IMR-90 (cell line): ENCODE data around the gene NPAS3. TPM values are rescaled to one million over a fixed set of nuclear protein-coding genes. Genes with fewer than 3 reads are reported as not detected.

ENCODE experiments used
- ATAC-seq: fragments of 200-7000 bp; cut with Tn5 transposase; 2 replicates; pipeline ENCODE4 v1.9.1; 2020; ENCODE audit warnings: low read depth, mild to moderate bottlenecking, moderate library complexity
- BruUV-seq: library from RNA; stranded (reverse); fragments of 400-500 nt; replicated peaks from 2 replicates; lab custom pipeline; 2021; lab: Mats Ljungman, UMichigan
- CTCF ChIA-PET: fragments of 300-600 bp; formaldehyde crosslinking; extraction: SDS; loops from one replicate; lab custom pipeline; 2021; ENCODE audit warnings: antibody characterized with exemption; lab: Yijun Ruan, JAX
- POLR2A ChIA-PET: fragments of 300-600 bp; sonication (Branson Sonifier 250); formaldehyde crosslinking; loops from one replicate; lab custom pipeline; 2022; ENCODE audit warnings: antibody characterized with exemption; ENCODE audit not compliant: unreplicated experiment; lab: Charles Lee
- DNase-seq: peaks from one replicate; pipeline ENCODE4 v3.0.0; 2013
- H2AFZ ChIP-seq: replicated peaks from 2 replicates; pipeline ENCODE3; 2013; ENCODE audit warnings: low read length, mild to moderate bottlenecking; ENCODE audit not compliant: poor library complexity
- H2AK5ac ChIP-seq: 2 replicates; pipeline ENCODE4 v1.6.1; 2013; ENCODE audit warnings: low read depth, low read length, inconsistent platforms
- H2AK9ac ChIP-seq: replicated peaks from 2 replicates; pipeline ENCODE3; 2013; ENCODE audit warnings: mild to moderate bottlenecking, low read depth, low read length, moderate library complexity; ENCODE audit not compliant: poor library complexity
- H2BK120ac ChIP-seq: 2 replicates; pipeline ENCODE4 v1.6.1; 2013; ENCODE audit warnings: low read depth, low read length, inconsistent platforms
- H2BK15ac ChIP-seq: 3 replicates; pipeline ENCODE4 v1.6.1; 2013; ENCODE audit warnings: low read depth, low read length, inconsistent platforms
- H2BK20ac ChIP-seq: 2 replicates; pipeline ENCODE4 v1.6.1; 2013; ENCODE audit warnings: low read depth, mild to moderate bottlenecking, inconsistent platforms, low read length, moderate library complexity
- H2BK5ac ChIP-seq: 2 replicates; pipeline ENCODE4 v1.6.1; 2013; ENCODE audit warnings: mild to moderate bottlenecking, low read depth, low read length, inconsistent platforms; ENCODE audit not compliant: poor library complexity, severe bottlenecking
- H3K14ac ChIP-seq: replicated peaks from 2 replicates; pipeline ENCODE4 v1.6.1; 2013; ENCODE audit warnings: low read depth, low read length, inconsistent platforms
- H3K18ac ChIP-seq: 2 replicates; pipeline ENCODE4 v1.6.1; 2013; ENCODE audit warnings: low read depth, low read length, control low read depth
- H3K23ac ChIP-seq: 2 replicates; pipeline ENCODE4 v1.6.1; 2013; ENCODE audit warnings: low read depth, low read length, inconsistent platforms
- H3K27ac ChIP-seq: 2 replicates; pipeline ENCODE4 v1.5.1; 2013; ENCODE audit warnings: mild to moderate bottlenecking, control low read depth, low read length; ENCODE audit not compliant: insufficient read depth
- H3K27me3 ChIP-seq: 2 replicates; pipeline ENCODE4 v1.6.1; 2013; ENCODE audit warnings: low read length; ENCODE audit not compliant: control insufficient read depth, insufficient read depth
- H3K36me3 ChIP-seq: 2 replicates; pipeline ENCODE4 v1.6.1; 2013; ENCODE audit warnings: low read length, mixed read lengths; ENCODE audit not compliant: control insufficient read depth, insufficient read depth
- H3K4ac ChIP-seq: 2 replicates; pipeline ENCODE4 v1.6.1; 2013; ENCODE audit warnings: low read depth, low read length, inconsistent platforms
- H3K4me1 ChIP-seq: 2 replicates; pipeline ENCODE4 v1.6.1; 2013; ENCODE audit warnings: low read length, mixed read lengths; ENCODE audit not compliant: control insufficient read depth, insufficient read depth
- H3K4me2 ChIP-seq: 2 replicates; pipeline ENCODE4 v1.6.1; 2013; ENCODE audit warnings: low read depth, mild to moderate bottlenecking, control low read depth, low read length, moderate library complexity
- H3K4me3 ChIP-seq: 2 replicates; pipeline ENCODE4 v1.5.1; 2013; ENCODE audit warnings: low read depth, mild to moderate bottlenecking, control low read depth, low read length, moderate library complexity; ENCODE audit not compliant: insufficient read depth
- H3K56ac ChIP-seq: 2 replicates; pipeline ENCODE4 v1.6.1; 2013; ENCODE audit warnings: low read length, inconsistent platforms; ENCODE audit not compliant: insufficient read depth; ENCODE audit errors: extremely low read depth
- H3K79me1 ChIP-seq, 2 experiments: 2 replicates each; pipeline ENCODE4 v1.6.1; 2013; ENCODE audit warnings: low read length in 2 of 2, inconsistent platforms in 1 of 2, low read depth in 1 of 2
- H3K9ac ChIP-seq: 2 replicates; pipeline ENCODE4 v1.6.1; 2013; ENCODE audit warnings: low read depth, low read length, control low read depth
- H3K9me1 ChIP-seq: 2 replicates; pipeline ENCODE4 v1.6.1; 2013; ENCODE audit warnings: low read length, inconsistent platforms; ENCODE audit not compliant: insufficient read depth
- H3K9me3 ChIP-seq: 2 replicates; pipeline ENCODE4 v1.6.1; 2013; ENCODE audit warnings: low read length; ENCODE audit not compliant: control insufficient read depth, insufficient read depth
- H4K20me1 ChIP-seq: 2 replicates; pipeline ENCODE4 v1.6.1; 2013; ENCODE audit warnings: low read length, inconsistent platforms; ENCODE audit not compliant: insufficient read depth
- H4K5ac ChIP-seq: 2 replicates; pipeline ENCODE4 v1.6.1; 2013; ENCODE audit warnings: mild to moderate bottlenecking, low read depth, low read length, control low read depth
- H4K8ac ChIP-seq, 2 experiments: 2 replicates each; pipeline ENCODE4 v1.6.1; 2013; ENCODE audit warnings: low read depth in 2 of 2, low read length in 2 of 2, control low read depth in 1 of 2, inconsistent platforms in 1 of 2
- H4K91ac ChIP-seq: 2 replicates; pipeline ENCODE4 v1.6.1; 2013; ENCODE audit warnings: low read depth, low read length, inconsistent platforms; ENCODE audit not compliant: insufficient read depth
- BHLHE40 ChIP-seq: fragments of 150-350 bp; IDR thresholded peaks from 2 replicates; pipeline ENCODE4 v1.6.1; 2016; ENCODE audit warnings: mild to moderate bottlenecking, low read depth, low read length
- CEBPB ChIP-seq: IDR thresholded peaks from 2 replicates; pipeline ENCODE4 v1.6.1; 2012; ENCODE audit warnings: low read depth, low read length, improper control_type of control experiment
- CHD1 ChIP-seq: IDR thresholded peaks from 2 replicates; pipeline ENCODE4 v1.6.1; 2012; ENCODE audit warnings: low read depth, low read length, improper control_type of control experiment
- FOS ChIP-seq: fragments of 150-350 bp; IDR thresholded peaks from 2 replicates; pipeline ENCODE4 v1.6.1; 2016; ENCODE audit warnings: low read depth, low read length
- MAFK ChIP-seq: IDR thresholded peaks from 2 replicates; pipeline ENCODE4 v1.6.1; 2012; ENCODE audit warnings: low read depth, low read length, improper control_type of control experiment
- MAZ ChIP-seq: IDR thresholded peaks from 2 replicates; pipeline ENCODE4 v1.6.1; 2012; ENCODE audit warnings: low read depth, mild to moderate bottlenecking, low read length, improper control_type of control experiment, moderate library complexity, borderline replicate concordance
- MXI1 ChIP-seq: IDR thresholded peaks from 2 replicates; pipeline ENCODE4 v1.6.1; 2012; ENCODE audit warnings: low read depth, mild to moderate bottlenecking, low read length, moderate library complexity, borderline replicate concordance
- NFE2L2 ChIP-seq: fragments of 150-350 bp; IDR thresholded peaks from 2 replicates; pipeline ENCODE4 v1.6.1; 2016; ENCODE audit warnings: low read depth, mild to moderate bottlenecking, low read length
- POLR2A ChIP-seq: IDR thresholded peaks from 2 replicates; pipeline ENCODE4 v1.6.1; 2012; ENCODE audit warnings: mild to moderate bottlenecking, low read depth, low read length
- RAD21 ChIP-seq: IDR thresholded peaks from 2 replicates; pipeline ENCODE4 v1.6.1; 2012; ENCODE audit warnings: low read length, improper control_type of control experiment
- RCOR1 ChIP-seq: IDR thresholded peaks from 2 replicates; pipeline ENCODE4 v1.6.1; 2012; ENCODE audit warnings: mild to moderate bottlenecking, low read length, improper control_type of control experiment; ENCODE audit not compliant: insufficient replicate concordance
- RFX5 ChIP-seq: IDR thresholded peaks from 2 replicates; pipeline ENCODE4 v1.8.0; 2012; ENCODE audit warnings: low read depth, mild to moderate bottlenecking, low read length, moderate library complexity
- SMC3 ChIP-seq: fragments of 150-350 bp; IDR thresholded peaks from 2 replicates; pipeline ENCODE4 v1.6.1; 2016; ENCODE audit warnings: low read depth, mild to moderate bottlenecking, antibody characterized with exemption, low read length, moderate library complexity
- dilution Hi-C: fragments of 300-500 bp; cut with HindIII; formaldehyde crosslinking; loops from one replicate; pipeline ENCODE4 v1.14.3; 2018; ENCODE audit warnings: low sequenced_read_pairs; ENCODE audit not compliant: unreplicated experiment
- in situ Hi-C: fragments of 300-500 bp; cut with MboI; formaldehyde crosslinking; loops from 3 replicates; pipeline ENCODE4 v1.14.3; 2019; ENCODE audit warnings: low sequenced_read_pairs, inconsistent platforms, mixed read lengths
- intact Hi-C: fragments of 100-400 bp; cut with micrococcal nuclease; formaldehyde crosslinking; loops from 2 replicates; pipeline ENCODE4 v1.10.0; 2022
- polyA plus RNA-seq, 3 experiments: library from polyadenylated mRNA; depleted of rRNA; stranded (reverse); fragments of >200 nt; gene quantifications; 2 replicates each; pipeline ENCODE4 v1.2.3, GENCODE V29; 2012; ENCODE audit warnings: low replicate concordance in 1 of 3
- total RNA-seq: library from RNA; depleted of rRNA; stranded (reverse); fragments of >200 nt; gene quantifications from 2 replicates; pipeline ENCODE4 v1.2.3, GENCODE V29; 2012
- TF ChIP-seq, protein P1 (sequence below): conservative IDR thresholded peaks from 2 replicates; pipeline ENCODE4 v1.5.1; 2012; ENCODE audit warnings: mild to moderate bottlenecking, low read depth, low read length, improper control_type of control experiment
- TF ChIP-seq, protein P2 (sequence below): fragments of 150-350 bp; IDR thresholded peaks from 2 replicates; pipeline ENCODE4 v1.6.1; 2016; ENCODE audit warnings: low read depth, mild to moderate bottlenecking, low read length, moderate library complexity, borderline replicate concordance

Gene NPAS3
- total and polyA plus RNA-seq, 2 of the 4 experiments (the other 2 are of a cell fraction) = not detected

DNA sequence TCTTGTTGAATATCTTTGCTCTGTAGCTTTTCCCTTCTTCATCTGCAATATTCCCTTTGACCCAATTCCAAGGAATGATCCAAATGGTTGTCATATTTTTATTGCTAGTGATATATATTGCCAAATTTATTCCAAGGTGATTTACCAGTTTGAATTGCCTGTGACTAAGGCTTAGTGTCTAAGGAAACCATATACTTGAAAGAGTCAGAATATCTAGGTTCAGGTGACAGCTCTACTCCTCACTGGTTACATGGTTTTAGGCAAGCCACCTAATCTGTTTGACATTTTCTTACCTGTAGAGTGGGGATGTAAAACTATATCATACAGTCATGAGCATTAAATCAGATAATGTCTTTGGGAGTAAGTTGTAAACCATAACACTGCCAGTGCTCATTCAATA is 473.8 kb downstream of the NPAS3 start:
- no peak overlapping the region for H4K91ac ChIP-seq
- no peak overlapping the region for H3K14ac ChIP-seq
- no peak overlapping the region for H2AK5ac ChIP-seq
- intact Hi-C loops = no loop called here
- no peak overlapping the region for H2BK5ac ChIP-seq
- H3K36me3 ChIP-seq = no peaks in the 10 kb centered on the region
- H3K79me1 ChIP-seq = no peaks in the 10 kb centered on the region
- no TSS peak for BruUV-seq
- no peak overlapping the region for H3K9ac ChIP-seq
- POLR2A ChIA-PET = no interaction called here
- H3K9me3 ChIP-seq = no peaks in the 10 kb centered on the region
- H3K27me3 ChIP-seq = no peaks in the 10 kb centered on the region
- ATAC-seq (no peak), DNase-seq (no peak)
- H2BK15ac ChIP-seq = no peak overlapping the region
- dilution Hi-C loops = no loop called here
- TF ChIP-seq NFE2L2 = no peak
- no peak for TF ChIP-seq SMC3
- TF ChIP-seq MAFK = no peak
- no peak for TF ChIP-seq POLR2A
- TF ChIP-seq, protein P1, sequence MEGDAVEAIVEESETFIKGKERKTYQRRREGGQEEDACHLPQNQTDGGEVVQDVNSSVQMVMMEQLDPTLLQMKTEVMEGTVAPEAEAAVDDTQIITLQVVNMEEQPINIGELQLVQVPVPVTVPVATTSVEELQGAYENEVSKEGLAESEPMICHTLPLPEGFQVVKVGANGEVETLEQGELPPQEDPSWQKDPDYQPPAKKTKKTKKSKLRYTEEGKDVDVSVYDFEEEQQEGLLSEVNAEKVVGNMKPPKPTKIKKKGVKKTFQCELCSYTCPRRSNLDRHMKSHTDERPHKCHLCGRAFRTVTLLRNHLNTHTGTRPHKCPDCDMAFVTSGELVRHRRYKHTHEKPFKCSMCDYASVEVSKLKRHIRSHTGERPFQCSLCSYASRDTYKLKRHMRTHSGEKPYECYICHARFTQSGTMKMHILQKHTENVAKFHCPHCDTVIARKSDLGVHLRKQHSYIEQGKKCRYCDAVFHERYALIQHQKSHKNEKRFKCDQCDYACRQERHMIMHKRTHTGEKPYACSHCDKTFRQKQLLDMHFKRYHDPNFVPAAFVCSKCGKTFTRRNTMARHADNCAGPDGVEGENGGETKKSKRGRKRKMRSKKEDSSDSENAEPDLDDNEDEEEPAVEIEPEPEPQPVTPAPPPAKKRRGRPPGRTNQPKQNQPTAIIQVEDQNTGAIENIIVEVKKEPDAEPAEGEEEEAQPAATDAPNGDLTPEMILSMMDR = no peak
- TF ChIP-seq MAZ = no peak
- no peak for TF ChIP-seq RCOR1
- no peak for TF ChIP-seq MXI1
- TF ChIP-seq BHLHE40 = no peak
- no peak for TF ChIP-seq FOS
- TF ChIP-seq, protein P2, sequence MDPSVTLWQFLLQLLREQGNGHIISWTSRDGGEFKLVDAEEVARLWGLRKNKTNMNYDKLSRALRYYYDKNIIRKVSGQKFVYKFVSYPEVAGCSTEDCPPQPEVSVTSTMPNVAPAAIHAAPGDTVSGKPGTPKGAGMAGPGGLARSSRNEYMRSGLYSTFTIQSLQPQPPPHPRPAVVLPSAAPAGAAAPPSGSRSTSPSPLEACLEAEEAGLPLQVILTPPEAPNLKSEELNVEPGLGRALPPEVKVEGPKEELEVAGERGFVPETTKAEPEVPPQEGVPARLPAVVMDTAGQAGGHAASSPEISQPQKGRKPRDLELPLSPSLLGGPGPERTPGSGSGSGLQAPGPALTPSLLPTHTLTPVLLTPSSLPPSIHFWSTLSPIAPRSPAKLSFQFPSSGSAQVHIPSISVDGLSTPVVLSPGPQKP = no peak
- TF ChIP-seq CHD1 = no peak
- no peak for TF ChIP-seq CEBPB
- no peak for TF ChIP-seq RAD21
- no peak for TF ChIP-seq RFX5
- H2BK20ac ChIP-seq = no peak overlapping the region
- H2AFZ ChIP-seq = no peak overlapping the region
- no peak overlapping the region for H3K27ac ChIP-seq
- H3K23ac ChIP-seq = no peak overlapping the region
- H3K18ac ChIP-seq = no peak overlapping the region
- H3K56ac ChIP-seq = no peak overlapping the region
- H4K5ac ChIP-seq = no peak overlapping the region
- no peak overlapping the region for H3K4ac ChIP-seq
- no peak overlapping the region for H2AK9ac ChIP-seq
- H2BK120ac ChIP-seq = no peak overlapping the region
- CTCF ChIA-PET = no interaction called here
- H3K4me3 ChIP-seq = no peak overlapping the region
- in situ Hi-C loops = no loop called here
- no peaks in the 10 kb centered on the region for H3K4me1 ChIP-seq
- no peak overlapping the region for H3K4me2 ChIP-seq
- H4K8ac ChIP-seq = no peak overlapping the region
- no peaks in the 10 kb centered on the region for H4K20me1 ChIP-seq
- H3K9me1 ChIP-seq = no peaks in the 10 kb centered on the region
